NCI-H446 (cell line): ENCODE results near the gene ZBTB20.

Experiments used
- DNase-seq, 2 experiments: peaks; one replicate each; lab custom pipeline; 2025; lab: John Stamatoyannopoulos, UW

The ZBTB20 gene

DNA sequence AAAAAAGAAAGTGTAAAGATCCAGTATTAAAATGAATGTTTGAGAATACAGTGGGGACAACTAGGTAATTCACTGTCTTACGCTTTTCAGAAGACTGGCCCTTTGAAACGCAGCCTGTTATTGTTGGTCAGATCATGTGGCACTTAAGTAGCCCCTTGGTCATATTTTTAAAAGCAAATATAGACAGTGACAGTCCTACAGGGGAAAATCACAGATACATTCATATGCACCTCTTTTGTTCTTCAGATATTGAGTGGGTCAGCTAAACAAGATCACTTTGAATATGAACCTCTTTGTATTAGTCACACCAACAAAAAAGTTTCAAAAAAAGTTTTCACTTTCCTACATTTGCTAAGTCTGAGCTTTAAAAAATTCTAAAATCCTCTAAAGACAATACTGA, 817.3 kb downstream of the ZBTB20 start:
- no peak for DNase-seq

DNA sequence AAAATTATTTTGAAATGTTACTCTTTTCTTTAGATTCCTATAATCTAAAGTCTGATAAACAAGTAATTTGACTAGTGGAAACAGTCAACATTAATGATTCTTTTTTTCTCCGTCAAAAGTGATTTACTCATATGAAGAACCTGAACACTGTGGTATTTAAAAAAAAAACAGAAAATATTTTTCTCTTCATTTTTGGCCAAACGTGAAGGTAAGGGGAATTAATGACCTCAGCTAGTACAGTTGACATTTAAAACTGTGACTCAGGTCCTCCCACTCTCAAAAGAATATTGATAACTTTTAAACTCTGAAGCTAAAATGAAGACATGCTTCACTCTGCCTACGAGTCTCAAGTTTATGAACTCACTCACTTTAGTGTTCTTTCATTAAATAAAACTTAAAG, 818.7 kb downstream of the ZBTB20 start:
- DNase-seq = no peak

DNA sequence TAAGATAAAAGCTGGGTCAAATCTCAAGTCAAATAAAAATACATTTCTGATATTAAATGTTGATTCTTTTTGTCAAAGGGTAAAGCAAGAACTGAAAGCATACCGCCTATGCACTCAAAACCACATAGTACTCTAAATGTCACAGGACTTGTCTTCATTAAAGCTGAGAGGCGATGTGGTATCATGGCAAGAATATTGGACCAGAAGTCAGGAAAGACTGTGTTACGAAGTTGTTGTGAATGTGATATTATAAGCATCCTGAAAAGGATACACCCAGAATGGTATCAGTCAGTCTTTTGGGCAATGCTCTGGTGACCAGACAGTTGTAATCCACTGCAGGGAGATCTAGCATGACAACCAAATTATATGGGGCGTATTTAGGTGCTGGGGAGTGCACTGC, 819.4 kb downstream of the ZBTB20 start:
- DNase-seq = no peak

DNA sequence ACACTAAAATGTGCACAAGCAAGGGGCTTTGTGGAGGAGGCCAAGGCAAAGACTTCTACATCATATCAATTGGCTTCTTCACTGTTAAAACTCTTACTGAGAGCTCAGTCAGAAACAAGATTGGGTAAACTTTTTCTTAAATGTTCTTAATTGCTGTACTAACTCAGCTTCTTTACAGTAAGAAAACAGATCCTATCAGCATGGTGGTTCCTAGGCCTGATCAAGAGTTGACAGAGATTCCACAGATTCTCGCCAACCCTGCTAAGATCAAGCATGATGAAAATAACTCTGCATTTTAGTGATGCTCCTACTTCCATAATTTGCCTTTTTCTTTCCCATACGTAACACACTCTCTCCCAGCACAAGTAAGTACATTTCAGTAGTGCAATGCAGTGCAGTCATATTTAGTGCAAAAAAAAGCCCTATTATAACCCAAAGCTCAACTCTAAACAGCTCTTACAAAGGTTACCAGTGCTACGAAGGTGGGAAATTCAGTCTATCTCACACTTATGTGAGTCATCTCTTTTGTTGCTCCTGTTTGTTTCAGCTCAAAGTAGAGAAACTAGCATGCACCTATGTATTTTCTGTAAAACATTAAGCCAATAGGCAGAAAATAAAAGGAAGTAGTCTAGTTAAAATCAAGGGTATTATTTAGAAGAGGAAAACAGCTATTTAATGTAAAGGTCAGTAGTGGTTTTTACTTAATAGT, 823.4 kb downstream of the ZBTB20 start:
- DNase-seq = no peak

DNA sequence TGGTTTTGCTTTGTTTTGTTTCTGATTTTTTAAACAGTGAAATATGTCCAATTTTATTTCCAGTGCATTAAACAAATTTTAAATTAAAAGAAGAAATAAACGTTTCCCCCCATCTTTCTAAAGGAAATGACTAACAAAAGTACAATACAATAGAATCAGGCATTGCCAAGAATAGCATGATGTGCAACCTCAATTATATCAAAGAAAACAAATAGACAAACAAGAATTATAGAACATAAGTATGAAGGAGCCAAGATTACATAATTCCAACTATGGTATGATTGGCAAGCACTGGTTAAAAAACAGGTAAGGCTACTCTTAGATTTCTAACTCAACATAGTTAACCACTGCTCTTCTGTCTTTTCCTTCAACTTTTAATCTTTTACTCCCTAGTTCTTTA, 826.8 kb downstream of the ZBTB20 start:
- no peak for DNase-seq

DNA sequence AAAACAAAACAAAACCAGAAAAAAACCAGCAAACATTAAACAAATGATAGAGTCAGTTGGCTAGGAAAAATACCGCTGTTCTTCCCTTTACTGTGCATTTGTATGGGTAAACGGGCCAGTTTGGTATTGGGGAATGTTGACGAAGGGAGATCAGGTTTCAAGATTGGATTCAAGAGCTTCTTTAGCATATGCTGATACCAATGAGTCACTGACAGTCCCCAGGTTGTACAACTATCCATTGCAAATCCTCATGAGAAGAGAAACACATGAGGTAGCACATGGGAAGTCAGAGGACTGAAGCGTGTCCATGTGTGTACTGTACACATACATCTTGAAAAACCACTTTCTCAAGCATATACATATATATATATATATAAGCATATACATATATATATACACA, 827.6 kb downstream of the ZBTB20 start:
- DNase-seq = peak in 1 of 2 experiments; percentile 58

DNA sequence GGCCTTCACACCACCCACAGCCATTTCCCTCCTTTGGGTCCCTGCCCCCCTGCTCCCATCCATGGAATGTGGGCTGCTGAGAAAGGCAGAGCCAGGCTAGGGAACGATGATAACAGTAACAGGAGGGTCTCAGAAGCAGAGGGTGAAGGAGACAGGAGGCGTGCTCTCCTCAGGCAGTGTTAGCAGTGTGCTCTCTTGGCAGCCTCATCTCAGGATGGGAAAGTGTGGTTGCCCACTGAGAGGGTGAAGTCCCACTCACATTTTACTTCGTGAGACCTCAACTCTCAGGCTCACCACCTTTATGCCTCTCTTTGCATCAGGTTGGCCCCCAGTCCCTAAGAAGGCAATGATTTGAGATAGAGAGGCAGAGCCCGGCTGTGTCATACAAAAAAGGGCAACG, 828.8 kb downstream of the ZBTB20 start:
- no peak for DNase-seq

DNA sequence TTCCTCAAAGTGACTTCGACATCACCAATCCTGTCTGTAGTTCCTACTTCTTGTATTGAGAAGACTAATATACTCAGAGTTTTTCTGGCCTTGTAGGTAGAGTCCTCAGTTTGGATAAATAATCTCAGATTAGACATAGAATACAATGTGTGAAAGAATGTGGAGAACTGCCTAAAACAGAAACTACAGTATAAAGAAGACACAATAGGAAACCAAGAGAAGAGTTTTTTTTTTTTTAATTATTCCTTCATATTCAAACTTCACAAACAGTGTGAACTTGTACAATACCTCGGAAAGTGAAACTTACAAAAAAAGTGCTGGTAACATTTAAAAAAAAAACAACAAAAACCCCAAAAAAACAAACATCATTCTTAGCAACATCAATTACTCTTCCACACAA, 832.8 kb downstream of the ZBTB20 start:
- DNase-seq = no peak

DNA sequence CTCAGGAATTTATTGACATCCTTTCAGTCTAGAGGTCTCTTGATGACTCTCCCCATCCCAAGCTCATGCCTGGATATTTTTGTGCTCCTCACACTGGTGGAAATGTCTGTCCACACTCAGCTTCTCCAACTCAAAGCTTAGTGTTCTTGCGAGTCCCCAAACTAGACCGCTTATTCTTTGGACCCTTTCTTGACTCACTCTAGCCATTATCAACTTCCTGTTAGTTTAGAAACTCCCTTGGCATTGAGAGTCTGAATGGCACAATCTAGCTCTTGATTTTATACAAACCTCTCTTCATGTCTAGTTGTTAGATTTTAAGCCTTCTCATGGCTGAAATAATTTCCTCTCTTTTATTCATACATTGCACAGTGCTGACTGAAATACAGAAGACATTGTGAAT, 833.7 kb downstream of the ZBTB20 start:
- no peak for DNase-seq

DNA sequence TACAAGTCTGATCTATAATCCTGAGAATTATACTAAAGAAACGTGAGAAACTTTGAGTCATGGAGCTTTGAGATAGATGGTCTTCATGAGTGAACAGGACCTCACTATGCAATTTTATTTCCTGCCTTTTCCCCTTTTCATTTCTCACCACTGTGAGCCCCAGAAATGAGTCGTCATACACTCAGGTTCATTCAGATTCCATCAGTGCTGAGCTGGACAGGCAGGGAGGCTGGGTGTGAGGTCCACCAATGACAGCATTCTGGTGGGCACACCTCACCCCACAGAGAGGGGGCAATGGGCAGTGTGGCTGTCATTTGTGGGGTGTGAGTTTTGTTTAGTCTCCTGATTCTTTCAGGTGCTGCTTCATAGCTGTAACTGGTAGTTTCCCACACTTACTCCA, 836.4 kb downstream of the ZBTB20 start:
- DNase-seq = no peak

DNA sequence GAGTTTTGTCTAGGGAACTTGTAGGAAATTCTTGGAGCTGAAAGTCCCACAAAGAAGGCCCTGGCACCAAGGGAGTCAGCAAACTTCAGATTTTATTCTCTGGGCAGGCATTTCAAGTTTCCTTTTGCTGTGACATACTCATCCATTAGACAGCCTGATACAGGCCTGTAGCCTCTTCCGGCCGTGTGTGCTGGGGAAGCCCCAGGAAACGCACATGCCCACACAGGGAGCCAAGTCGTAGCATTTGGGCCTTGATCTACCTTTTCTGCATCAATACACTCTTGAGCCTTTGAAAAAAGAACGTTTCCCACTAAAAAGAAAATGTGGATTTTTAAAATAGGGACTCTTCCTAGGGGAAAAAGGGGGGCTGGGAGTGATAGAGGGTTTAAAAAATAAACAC, 838.3 kb downstream of the ZBTB20 start:
- no peak for DNase-seq

DNA sequence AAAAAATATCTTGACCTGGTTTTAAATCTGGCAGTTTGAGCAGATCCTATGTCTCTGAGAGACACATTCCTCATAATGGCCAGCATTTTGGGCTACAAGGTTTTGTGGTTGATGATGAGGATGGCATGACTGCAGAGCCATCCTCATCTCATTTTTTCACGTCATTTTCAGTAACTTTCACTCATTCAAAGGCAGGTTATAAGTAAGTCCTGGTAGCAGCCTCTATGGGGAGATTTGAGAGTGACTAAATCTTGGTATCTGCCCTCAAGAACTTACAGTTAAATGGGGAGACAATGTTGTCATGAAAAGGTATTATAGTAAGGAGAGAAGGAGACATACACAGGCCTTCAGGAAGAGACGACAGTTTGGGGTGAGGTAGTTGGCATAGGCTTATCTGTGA, 838.7 kb downstream of the ZBTB20 start:
- no peak for DNase-seq

DNA sequence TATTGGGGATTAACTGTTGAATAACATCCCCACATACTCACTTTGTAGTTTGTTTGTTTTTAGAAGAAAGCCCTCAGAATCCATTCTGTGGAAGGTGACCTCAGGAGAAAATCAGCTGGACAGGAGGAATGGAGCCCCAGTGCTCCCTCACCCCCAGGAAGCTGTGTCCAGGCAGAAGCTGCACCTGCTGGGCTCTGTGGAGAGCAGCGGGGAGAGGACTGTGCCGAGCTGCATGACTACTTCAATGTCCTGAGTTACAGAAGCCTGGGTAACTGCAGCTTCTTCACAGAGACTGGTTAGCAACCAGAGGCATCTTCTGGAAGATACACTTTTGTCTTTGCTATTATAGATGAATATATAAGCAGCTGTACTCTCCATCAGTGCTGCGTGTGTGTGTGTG, 839.3 kb downstream of the ZBTB20 start:
- DNase-seq = no peak

DNA sequence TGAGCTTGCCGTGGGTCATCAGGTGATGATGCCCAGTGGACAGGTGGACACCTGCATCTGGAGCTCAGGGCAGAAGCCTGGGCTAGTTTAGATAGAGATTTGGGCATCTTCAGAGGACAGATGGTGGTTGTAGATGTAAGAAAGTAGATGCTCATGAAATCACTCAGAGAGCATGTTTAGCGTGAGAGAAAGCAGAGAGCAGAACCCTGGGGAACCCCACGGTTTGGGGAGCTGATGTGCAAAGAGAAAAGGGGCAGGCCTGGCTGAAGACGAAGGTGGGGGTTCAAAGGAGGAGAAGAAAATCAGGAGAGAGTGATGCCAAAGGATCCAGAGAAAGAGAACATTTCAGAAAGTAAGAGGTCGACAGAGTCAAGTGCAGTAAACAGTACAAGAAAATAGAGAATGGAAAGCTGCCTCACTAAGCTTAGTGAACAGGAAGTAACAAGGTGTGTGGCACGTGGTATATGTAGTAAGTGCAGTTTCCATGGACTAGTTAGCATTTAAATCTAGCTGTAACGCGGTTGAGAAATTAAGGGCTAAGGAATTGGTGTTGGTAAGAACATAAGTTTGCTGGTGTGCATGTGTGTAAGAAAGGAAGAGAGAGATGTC, 839.8 kb downstream of the ZBTB20 start:
- no peak for DNase-seq

DNA sequence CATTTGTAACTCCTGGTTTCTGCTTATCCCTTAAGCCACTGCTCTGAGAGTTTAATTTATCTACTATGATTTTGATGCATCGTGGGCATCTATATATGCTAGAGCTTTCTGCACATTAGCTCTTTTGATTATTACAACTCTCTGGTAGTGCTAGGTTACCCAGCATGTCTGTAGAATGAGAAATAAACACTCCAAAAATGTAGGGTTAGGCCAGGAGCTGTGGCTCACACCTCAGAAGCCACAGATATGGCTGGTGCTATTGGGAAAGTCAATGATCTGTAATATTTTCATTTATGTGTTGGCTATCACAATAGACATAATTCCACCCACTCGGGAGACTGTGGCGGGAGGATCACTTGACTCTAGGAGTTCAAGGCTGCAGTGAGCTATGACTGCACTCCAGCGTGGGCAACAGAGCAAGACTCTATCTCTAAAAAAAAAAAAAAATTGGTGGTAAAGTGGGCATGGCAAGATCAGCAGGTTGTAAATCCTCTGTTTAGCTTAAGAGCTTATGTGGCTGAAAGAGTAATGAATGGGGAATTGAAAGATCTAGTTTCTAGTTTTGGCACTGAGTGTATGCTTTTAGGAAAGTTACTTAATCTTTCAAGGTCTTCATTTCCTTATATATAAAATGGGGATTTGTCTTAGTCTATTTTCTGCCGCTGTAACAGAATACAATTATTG, 847.0 kb downstream of the ZBTB20 start:
- DNase-seq = no peak

DNA sequence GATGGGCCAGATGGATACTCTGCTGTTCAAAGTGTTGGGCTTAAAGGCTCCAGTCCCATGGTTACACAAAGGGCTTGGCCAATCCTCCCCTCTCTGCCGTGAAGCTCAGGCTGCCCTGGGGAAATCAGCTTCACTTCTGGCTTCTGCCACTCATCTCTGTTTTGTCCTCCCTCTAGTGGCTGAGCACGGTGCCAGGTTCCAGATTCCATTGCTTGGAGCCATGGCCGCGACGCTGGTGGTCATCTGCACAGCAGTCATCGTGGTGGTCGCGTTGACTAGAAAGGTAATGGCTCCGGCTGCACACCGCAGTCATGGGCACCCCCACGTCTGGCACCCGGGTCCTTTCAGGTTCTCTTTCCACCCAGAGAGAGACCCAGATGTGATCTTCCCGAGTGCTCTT, 847.7 kb downstream of the ZBTB20 start:
- peak in 1 of 2 experiments; percentile 12 for DNase-seq

DNA sequence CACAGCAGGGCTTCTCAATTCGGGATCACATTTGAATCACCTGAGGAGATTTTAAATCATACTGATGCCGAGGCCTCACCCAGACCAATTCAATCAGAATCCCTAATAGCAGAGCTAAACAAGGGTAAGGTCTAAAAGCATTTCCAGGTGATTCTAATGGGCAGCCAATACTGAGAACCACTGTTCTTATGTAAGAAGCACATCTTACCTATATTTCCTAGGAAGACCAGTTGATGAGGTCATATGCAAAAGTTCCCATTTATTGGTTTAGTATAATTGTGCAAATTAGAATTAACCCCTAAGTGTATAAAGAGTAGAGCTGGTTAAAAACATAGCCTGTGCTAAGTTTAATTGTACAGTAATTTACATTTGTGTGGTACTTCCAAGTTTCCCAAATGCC, 851.1 kb downstream of the ZBTB20 start:
- no peak for DNase-seq

DNA sequence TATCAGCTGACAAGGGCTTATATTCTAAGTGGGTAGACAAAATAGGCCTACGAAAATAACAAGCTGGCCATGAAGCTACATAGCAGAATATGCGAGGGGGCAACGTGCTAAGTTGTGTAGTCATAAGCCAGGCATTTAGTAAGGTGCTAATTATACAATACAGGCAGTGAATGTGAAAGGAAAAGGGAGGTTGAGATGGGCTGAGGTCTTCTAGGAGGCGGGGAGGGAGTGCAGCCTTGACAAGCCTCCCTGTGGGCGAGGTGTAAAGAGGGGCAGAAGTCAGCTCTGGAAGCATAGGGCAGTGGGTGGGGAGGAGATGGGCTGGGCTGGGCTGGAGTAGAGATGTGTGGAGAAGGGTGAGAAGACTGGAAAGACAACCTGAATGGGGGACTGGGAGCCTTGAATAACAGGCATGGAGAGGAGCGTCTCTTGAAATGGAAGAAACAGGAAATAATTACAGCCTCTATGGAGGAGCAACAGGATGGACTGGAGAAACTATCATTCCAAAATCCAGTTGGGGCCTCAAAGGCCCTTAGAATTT, 852.1 kb downstream of the ZBTB20 start:
- DNase-seq = no peak

DNA sequence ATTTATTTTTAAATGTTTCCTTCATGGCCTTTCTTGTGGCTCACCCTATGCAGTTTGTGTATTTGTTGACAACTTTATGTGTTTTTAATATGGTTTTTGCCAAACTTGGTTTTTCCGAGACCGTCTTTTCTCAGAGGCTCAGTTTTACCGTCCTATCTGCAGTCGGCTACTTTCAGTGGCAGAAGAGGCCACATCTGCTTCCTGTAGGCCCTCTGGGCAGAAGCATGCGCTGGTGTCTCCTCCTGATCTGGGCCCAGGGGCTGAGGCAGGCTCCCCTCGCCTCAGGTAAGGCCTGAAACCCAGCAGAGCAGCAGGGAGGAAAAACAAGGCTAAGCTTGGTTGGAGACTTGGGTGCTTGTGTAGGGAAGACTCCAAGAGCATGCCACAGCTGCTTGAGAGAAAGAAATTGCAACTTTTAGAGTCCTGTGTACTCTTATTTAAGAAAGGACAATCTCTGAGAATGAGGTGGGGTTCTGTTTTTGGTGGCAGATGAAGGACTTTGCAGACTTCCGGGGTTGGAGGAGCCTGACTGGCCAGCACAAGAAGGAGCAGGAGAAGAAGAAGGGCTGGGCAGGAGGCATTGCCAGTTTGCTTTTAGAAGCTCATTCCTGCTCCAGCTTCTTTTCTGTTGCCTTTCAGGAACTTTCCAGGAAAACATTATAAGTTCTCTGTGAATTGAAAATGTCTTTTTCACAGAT, 853.1 kb downstream of the ZBTB20 start, which contains the start of gene TIGIT:
Gene TIGIT (plus strand): TSS at position 191 of the 698 bp plus-strand sequence. CDS start 34 bp downstream, at position 225.
- DNase-seq = no peak

DNA sequence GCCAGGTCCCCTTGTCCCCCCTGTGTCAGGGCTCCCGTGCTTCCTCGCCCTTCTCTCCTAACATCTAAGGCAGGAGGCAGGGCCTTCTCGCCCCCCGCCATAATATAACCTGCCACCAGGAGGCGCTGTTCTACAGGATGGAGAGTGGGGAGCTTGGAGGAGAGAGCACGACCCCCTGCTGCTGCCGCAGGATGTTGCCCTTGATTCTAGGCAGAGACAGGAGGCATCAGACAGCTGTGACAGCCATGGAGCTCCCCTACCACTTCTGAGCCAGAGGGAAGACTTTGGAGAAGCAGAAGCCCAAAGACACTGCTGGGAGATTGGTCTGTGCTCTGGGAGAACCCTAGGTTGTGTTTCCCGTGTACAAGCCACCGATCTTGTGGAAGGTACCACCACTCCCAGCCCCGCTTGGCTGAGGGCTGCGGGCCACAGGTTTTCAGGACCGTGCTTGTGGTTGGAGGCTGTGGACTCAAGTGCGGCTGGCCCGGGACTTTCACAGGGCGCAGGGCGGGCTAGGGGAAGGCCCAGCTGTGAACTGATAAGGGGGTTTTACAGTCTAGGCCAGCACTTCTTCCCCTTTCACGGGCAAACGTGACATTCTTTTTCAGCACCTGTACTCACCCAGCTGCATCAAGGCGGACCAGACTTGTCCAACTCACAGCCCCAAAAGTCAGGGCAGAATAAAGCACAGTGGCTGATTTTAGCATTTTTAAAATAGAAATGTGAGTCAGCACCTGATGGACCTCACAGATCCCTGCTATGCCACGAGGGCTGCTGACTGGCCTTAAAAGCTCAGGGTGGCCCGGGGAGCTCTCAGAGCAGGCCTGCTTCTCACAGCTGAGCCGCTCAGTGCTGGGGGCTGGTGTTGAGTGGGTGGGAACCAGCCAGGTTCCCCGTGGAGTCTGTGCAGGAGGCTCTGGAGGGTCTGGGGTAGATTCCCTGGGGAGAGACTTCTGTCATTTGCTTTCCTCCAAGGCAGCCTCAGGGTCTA, 855.9 kb downstream of the ZBTB20 start:
- DNase-seq = peak; percentile 34 to 86

DNA sequence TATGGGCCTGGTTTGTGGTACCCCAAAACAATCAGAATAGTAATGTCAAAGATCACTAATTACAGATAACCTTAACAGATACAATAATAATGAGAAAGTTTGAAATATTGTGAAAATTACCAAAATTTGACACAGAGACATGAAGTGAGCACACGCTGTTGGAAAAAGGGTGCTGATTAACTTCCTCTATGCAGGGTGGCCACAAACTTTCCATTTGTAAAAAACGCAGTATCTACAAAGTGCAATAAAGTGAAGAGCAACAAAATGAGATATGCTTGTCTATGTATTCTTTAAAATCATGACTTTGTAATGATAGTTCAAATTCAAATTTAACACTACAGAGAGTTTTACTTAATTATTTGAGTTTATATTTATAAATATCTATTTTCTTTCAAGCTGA, 860.8 kb downstream of the ZBTB20 start:
- DNase-seq = no peak
